HG03469 (cell line): ENCODE measurements around the gene IMMT.

ENCODE experiments used
- ATAC-seq: cut with Tn5 transposase; IDR thresholded peaks from one replicate; pipeline ENCODE4 v1.9.1; 2021; ENCODE audit warnings: mild to moderate bottlenecking, moderate library complexity, moderate number of reproducible peaks; ENCODE audit not compliant: unreplicated experiment

IMMT gene

DNA sequence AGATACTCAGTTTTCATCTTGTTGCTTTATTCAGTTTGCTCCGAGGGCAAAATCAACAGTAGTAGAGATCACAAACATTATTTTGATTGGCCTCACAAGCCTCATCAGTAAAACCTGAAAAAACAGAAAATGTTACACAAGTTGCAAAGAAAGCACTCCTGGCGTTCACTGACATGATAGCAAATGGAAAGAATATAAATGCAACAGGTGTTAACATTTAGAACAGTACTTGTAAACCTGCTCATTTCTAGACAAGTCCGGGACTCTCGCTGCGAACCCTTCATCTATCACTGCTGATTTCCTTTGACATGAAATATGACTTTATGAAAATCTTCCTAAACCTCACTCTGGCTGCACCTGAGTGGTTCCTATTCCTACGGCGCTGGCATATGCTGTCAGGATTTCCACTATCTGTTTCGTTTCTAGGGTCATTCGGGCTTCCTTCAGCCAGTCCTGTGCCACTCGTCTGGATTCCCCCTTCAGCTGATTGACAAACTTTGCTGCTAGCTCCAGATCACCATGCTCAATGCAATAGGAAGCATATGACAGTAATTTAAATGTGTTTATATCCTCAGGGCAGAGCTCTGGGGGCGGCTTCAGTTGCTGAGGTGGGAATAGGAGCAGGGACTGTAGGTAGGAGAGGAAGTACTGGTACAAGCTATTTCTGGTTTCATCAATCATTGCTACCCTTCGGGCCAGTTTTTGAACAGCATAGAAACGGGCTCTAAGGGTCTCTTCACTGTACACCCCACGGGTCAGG lies 51.2 kb downstream of the IMMT start:
- no peak for ATAC-seq

DNA sequence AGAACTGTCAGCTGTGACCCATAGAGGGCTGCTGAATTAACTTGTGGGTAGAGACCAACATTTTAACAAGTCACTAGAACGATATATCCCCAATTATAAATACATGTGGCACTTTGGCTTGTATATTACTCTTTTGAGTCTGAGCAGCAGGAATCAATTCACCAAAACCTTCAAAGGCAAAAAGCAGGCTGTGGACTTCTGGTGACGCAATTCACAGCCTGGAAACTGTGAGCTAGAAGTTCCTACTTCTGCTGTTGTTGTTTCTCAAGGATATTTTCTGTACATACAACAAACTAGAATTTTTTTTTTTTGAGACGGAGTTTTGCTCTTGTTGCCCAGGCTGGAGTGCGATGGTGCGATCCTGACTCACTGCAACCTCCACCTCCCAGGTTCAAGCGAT lies 52.0 kb downstream of the IMMT start:
- no peak for ATAC-seq

DNA sequence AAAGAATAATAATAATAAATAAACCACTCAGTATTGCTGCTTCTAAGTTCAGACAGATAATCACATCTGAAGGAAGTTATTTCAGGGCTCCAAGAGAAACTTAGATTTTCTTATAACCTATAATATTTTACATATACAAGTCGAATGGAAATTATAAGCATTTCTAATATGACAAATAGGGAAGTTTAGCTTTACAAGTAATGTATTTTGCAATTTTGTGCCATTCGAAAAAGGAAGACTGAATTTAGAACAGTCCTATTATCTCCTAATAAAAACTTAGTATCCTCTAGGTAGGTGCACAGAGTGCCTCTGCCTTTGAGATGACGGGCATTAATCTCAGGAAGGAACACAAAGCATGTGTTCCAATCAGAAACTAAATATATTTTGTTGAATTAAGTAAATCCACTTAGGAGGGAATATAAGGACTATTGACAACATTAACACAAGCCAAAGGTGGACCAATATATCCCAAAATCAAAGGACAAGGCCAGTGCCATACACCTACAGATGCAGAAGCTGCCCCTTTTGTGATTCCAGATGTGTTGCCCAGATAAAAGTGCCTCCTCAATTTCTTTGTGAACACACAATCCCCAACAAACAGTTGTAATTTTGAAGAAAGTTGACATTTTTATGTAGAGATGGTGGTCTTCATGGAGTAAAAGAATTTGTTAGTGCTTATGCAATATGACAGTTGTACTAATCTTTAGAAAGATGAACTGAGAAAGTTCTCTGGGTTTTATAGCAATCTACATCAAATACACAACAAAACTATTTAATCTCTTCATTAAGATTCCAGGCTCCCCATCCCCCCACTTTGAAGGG lies 52.6 kb downstream of the IMMT start:
- no peak for ATAC-seq

DNA sequence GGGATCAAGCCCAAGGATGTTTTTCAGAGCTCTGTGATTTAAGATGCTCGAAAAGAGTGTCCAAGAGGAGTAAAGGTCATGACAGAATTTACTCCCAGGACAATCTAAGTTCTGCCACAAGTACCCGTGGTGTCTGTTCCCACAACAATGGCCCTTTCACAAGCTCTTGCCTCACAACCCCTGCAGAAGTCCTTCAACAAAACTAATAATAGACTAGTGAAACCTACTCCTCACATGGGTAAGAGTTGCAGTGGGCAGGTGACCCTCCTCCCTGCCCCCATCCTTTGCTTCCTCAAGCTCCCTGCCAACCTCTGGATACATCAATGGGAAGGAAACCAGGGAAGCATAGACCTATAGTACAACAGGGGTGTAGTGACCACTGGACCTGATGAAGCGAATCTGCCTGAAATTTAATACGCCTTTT lies 54.3 kb downstream of the IMMT start:
- no peak for ATAC-seq

DNA sequence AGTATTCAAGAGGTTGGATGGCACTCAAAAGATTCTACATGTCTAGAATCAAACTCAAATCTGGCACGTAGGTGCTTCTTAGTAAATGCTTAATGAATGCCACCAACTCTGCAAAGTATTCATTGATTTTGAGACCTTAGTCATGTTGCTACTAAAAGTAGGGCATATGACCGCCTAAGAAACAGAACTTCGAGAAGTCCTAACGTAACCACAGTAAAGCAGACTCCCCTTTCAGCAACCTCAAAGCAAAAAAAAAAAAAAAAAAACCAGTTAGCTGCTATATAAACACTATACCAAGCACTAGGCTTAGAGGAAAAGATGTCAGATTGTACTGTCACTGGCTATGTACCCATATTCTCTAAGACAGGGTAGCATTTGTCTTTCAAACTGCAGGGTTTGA lies 55.3 kb downstream of the IMMT start:
- ATAC-seq, result no peak

DNA sequence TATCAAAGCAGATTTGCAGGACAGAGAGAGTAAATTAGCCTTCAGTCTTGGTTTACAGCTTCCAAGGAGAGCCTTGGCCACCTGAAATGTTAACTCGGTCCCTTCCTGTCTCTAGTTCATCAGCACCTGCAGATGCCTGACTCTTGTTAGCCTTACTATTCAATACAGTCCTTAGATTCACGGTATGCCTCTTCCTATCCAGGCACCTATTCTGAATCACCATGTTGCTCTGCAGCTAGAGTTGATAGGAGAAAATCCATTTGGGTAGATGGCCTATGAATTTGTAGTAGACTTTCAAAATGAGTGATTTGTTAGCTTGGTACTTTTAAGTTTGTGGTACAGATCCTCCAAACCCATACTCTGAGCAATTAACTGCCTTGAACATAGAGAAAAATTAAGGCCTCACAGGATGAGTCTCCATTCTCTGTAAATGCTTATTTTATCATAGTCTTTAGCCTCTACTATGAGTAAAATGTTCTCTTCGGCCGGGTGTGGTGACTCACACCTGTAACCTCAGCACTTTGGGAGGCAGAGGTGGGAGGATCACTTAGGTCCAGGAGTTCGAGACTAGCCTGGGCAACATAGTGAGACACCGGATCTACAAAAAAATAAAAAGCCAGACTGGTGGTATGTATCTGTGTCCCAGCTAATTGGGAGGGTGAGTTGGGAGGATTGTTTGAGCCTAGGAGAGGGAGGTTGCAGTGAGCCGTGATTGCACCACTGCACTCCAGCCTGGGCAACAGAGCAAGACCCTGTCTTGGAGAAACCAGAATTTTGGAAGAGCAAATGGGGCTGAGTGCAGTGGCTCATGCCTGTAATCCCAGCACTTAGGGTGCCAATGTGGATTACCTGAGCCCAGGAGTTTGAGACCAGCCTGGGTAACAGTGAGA lies 56.3 kb downstream of the IMMT start:
- no peak for ATAC-seq

DNA sequence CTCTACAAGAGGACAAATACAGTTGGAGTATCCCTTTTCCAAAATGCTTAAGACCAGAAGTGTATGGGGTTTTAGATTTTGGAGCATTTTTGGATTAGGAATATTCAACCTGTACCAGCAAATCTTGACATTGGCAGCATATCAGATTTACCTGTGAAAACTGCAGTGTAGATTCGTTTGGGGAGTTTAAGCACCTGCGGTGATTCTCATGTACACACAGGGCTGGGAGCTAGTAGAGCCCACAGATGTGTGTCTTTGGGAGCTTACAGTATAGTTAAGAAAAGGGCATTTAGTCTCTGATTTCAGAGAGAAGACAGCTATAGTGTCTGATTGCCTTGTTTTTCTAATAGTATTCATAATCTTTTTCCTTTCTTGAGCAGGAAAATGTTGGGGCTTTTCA lies 59.1 kb downstream of the IMMT start:
- ATAC-seq, result no peak

DNA sequence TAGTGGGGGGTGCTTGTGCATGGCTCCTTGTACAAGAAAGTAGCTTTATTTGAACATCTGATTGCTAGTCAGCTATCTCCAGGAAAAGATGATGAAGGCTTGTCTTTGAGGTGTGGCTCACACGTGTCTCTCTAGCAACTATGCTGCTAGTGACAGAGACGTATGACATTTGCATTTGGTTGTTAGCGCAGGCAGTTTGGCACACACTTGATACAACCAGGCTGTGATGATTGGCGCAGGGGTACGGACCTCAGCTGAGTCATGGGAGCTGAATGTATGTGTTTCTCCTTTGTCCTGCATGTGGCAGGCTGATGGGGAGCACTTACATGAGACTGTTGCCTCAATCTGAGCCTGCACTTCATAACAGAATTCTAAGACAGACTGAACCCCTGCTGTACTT lies 59.6 kb downstream of the IMMT start:
- no peak for ATAC-seq

DNA sequence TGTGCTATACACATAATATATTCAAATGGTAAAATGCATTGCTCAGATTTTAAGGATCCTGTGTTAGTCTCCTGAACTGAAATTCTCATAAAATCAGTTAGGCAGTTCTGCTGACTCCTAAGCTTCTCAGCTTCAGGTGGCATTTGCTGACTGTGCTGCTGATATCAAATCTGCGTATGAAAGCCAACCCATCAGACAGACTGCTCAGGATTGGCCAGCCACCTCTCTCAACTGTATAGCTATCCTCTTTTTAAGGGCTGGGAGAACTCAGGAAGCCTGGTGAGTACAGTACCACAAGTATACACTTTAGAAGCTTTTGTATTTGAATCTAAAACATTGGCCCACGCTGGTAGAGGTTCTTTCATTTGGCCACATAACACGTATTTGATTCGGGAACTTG lies 60.6 kb downstream of the IMMT start:
- no peak for ATAC-seq

DNA sequence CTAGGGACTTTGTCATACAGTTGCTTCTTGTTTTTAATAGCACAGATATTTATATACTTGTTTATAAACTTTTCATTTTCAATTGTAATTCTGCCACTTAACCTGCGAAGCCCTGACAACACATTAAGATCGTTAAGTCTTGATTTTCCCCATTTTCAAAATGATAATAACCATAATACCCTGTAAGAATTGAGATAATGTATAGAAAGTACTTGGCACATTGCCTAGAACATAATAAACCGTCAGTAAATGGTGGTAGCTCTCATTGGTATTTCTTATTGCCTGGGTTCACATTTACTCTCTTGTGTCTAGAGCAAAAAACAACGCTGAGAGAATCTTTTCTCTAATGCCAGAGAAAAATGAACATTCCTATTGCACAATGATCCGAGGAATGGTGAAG lies 70.6 kb downstream of the IMMT start:
- ATAC-seq, result no peak

DNA sequence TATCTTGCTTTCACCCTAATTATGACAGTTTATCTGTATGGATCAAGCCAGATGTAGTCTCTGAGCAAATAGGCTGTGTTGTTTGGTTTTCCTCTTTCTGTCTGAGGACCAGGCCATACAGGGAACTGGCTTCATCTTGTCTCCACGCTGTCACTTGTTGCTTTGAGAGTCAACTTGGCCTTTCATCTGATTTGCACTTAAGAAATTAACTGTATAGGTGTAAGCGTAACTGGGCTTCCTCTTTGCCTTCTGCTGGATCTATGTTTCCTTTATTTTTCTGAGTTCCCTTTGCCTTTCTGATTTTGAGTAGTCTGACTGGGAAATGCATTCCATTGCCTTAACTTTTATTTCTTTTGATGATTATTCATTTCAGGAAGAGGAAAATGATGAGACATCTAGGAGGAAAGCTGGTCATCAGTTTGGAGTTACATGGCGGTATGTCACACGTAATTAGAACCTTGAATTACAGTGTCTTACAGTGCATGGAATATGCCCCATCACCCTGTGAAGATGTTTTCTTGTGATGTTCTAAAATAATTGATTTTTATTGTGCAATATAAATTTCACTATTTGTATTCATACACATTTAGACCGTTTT lies 71.8 kb downstream of the IMMT start:
- ATAC-seq, result no peak

DNA sequence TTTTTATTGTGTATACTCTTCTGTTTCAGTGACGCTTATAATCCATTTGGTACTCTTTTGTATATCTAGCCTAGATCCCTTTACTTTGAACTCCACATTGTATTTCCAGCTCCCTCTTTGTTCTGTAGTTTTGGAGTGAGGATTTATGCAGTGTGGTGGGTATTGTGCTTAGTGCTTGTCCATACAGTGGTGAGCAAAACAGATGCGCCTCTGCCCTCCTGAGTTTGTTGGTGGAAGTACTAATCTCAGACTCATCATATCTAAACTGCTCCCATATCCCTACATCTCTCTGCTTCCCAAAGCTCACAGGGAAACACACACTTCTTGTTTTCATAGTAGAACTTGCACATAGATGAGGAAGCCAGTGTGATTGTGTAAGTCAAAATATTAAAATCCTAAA lies 77.1 kb downstream of the IMMT start:
- no peak for ATAC-seq

DNA sequence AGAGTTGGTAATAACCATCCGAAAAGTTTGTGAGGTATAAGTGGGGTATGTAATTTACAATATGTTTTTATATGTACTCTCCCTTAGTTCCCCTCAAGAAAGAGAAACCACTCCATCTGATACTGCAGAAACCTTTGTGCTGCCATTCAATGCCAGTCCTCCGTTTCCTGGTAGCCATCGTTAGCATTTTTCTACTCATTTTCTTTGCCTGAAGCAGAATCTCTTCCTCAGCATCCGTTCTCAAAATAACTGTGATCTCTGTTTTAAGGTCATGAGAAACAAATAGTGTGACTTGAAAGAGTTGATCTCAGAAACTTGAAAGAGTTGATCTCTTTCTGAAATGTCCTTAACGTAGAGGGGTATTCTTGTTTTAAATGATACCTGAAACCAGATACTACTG lies 88.2 kb downstream of the IMMT start:
- ATAC-seq, result no peak

DNA sequence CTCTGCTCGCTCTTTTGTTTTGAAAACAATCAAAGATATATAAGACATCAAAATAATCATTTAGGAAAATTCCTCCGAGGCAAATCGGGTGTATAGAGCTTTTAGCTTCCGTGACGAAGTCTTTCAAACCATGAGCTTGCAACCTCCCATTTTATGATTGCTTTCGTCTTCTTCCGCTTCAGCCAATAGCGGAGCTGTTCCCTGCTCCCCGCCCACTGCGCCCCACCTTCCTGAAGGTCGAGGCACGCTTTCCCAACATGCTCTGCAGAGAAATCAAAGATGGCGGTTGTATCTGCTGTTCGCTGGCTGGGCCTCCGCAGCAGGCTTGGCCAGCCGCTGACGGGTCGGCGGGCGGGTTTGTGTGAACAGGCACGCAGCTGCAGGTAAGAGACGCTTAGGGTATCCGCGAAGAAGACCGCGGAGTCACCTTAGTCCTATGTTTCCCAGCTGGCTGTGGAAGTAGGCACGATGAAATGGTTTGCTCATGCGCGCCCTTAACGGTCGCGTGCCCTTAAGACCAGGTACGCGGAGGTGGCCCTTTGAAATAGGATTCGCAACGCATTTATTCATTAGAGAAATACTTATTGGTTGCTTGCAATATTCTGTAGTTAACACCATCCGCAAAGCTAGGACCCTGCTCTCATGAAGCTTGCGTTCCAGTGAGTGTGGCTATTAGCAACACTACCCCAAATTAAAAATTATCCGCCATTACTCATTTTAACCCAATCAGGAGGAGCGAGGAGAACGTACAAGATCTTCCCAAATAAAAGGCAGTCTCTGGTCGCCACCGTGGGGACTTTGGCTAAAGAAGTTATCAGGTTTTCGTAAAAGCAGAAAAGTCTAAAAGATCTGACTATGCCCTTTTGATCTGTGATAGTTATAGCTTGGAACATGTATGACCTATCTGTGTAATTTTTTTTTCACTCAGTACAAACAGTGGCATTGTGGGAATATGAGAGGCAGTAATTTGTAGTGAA lies 89.0 kb downstream of the IMMT start, which contains the start of gene PTCD3:
PTCD3 (plus strand) TSS at position 267 of the 977 bp plus-strand sequence; CDS start at position 280, 13 bp downstream.
- peak; percentile 63 for ATAC-seq

DNA sequence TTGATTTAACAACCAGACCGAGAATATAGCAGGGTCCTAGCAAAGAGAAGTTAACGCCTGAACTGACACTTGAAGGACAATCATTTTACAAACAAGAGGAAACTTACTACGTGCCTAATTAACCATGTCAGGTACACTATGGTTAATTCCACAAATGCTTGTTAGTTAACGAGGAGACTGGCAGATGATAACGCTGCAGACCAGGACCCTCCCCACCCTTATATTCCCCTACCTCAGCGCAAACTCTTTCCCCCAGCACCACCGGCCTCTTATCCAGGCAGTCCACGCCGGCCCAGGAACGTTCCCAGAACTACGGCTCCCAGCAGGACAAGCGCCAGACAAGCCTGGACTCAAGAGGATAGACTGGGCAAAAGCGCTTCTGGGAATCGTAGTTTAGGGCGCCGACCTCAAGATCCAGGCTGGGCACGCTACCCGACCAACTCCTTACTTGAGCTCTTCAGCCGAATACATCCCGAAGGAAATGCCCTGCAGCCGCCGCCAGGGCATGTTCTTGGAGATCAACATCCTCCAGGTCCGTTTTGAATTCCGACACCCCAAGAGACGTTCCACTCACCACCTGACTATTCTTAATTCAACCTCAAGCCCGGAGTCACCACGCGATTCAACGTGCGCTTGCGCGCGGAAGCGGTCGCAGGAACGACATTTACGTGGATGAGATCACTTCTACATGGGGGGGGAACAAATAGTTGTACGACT lies 89.9 kb downstream of the IMMT start, which contains the start of gene POLR1A:
POLR1A (minus strand) TSS at position 635 of the 717 bp plus-strand sequence; CDS start at position 525, 110 bp downstream.
- ATAC-seq, result peak; percentile 39

DNA sequence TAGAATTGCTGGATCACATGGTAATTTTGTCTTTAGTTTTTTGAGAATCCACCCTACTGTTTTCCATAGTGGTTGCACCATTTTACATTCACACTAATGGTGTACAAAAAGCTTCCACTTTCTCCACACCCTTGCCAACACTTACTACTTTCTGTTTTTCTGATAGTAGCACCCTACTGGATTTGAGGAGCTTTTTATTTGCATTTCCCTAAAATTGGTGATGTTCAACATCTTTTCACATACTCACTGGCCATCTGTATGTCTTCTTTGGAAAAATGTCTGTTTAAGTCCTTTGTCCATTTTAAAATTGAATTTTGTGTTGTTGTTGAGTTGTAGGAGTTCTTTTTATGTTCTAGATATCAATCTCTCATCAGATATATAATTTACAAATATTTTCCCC lies 93.1 kb downstream of the IMMT start:
- ATAC-seq, result no peak

DNA sequence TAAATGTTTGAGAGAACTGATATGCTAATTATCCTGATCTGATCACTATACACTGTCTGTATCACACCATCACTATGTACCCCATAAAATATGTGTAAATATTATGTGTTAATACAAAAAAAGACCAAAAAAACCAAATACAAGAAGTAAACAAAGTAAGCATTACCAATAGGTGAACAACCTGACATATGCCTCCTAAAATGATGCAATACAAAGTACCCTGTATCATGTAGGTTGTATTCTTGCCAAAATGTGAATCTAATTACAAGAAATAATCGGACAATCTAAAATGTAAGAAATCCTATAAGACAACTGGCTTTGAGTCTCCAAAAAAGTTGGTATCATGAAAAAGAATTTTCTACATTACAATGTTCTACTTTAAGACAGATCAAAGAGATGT lies 97.3 kb downstream of the IMMT start:
- no peak for ATAC-seq

DNA sequence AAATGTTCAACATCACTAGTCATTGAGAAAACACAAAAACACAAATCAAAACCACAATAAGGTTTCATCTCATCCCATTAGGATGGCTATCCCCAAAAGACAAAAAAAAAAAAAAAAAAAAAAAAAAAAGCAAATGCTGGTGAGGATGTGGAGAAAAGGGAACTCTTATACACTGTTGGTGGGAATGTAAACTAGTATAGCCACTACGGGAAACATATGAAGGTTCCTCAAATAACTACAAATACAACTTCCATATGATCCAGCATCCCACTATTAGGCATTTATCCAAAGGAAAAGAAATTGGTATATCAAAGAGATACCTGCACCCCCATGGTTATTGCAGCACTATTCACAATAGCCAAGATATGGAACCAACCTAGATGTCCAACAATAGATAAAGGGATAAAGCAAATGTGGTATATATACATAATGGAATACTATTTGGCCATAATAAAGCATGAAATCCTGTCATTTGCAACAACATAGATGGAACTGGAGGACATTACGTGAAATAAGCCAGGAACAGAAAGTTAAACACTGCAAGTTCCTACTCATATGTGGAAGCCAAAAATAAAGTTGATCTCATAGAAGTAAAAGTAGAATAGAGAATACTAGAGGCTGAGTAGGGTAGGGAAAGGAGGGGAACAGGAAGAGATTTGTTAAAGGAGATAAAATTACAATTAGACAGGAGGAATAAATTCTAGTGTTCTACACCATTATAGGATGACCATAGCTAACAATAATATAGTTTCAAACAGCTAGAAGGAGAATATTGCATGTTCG lies 98.0 kb downstream of the IMMT start:
- ATAC-seq, result no peak
